GM23338 (cell line): Measurements from ENCODE around the gene BRME1.

Experiments used
- CREB1 ChIP-seq: fragments of 250-450 bp; sonication (Bioruptor Pico); IDR thresholded peaks from 2 replicates; pipeline ENCODE4 v1.5.0; 2020; ENCODE audit warnings: low read depth, mild to moderate bottlenecking, moderate library complexity
- CTCF ChIP-seq, 2 experiments: fragments of 200-600 bp in 1 of 2; sonication (generic) in 1 of 2; conservative IDR thresholded peaks; 2 replicates each; pipeline versions ENCODE4 v1.5.1 to v1.6.1; 2016 to 2017; ENCODE audit warnings: antibody characterized with exemption in 2 of 2, low read depth in 2 of 2, mild to moderate bottlenecking in 2 of 2, moderate library complexity in 1 of 2
- ETS1 ChIP-seq: IDR thresholded peaks from 2 replicates; pipeline ENCODE4 v1.6.1; 2016; ENCODE audit warnings: antibody characterized with exemption
- EZH2 ChIP-seq: fragments of 200-600 bp; sonication (generic); IDR thresholded peaks from one replicate; pipeline ENCODE4 v1.8.0; 2017; ENCODE audit warnings: antibody characterized with exemption, mild to moderate bottlenecking, low read depth; ENCODE audit not compliant: unreplicated experiment
- EZH2phosphoT487 ChIP-seq: fragments of 200-600 bp; sonication (generic); IDR thresholded peaks from one replicate; pipeline ENCODE4 v1.8.1; 2018; ENCODE audit warnings: antibody characterized with exemption; ENCODE audit not compliant: unreplicated experiment
- JUNB ChIP-seq: IDR thresholded peaks from one replicate; pipeline ENCODE4 v1.6.1; 2016; ENCODE audit warnings: antibody characterized with exemption; ENCODE audit not compliant: unreplicated experiment
- NANOG ChIP-seq: IDR thresholded peaks from 2 replicates; pipeline ENCODE4 v1.6.1; 2016; ENCODE audit warnings: antibody characterized with exemption, borderline replicate concordance
- POLR2AphosphoS5 ChIP-seq: IDR thresholded peaks from 2 replicates; pipeline ENCODE4 v1.6.1; 2016; ENCODE audit warnings: antibody characterized with exemption, low read depth
- REST ChIP-seq: IDR thresholded peaks from one replicate; pipeline ENCODE4 v1.6.1; 2018; ENCODE audit warnings: antibody characterized with exemption; ENCODE audit not compliant: unreplicated experiment
- STAT1 ChIP-seq: IDR thresholded peaks from one replicate; pipeline ENCODE4 v1.6.1; 2016; ENCODE audit warnings: antibody characterized with exemption; ENCODE audit not compliant: unreplicated experiment
- ZNF114 ChIP-seq: fragments of 250-450 bp; sonication (Bioruptor Pico); IDR thresholded peaks from 2 replicates; pipeline ENCODE4 v1.5.0; 2020; ENCODE audit warnings: mild to moderate bottlenecking, moderate library complexity
- ZNF331 ChIP-seq: fragments of 250-450 bp; sonication (Bioruptor Pico); IDR thresholded peaks from 2 replicates; pipeline ENCODE4 v1.5.0; 2020; ENCODE audit warnings: low read depth, mild to moderate bottlenecking, moderate library complexity
- ZNF462 ChIP-seq: fragments of 250-450 bp; sonication (Bioruptor Pico); IDR thresholded peaks from 2 replicates; pipeline ENCODE4 v1.5.0; 2020; ENCODE audit warnings: mild to moderate bottlenecking, moderate library complexity

GRCh38 chr19:13881692-13882418, 24.1 kb downstream of the BRME1 start:
- no peak for TF ChIP-seq EZH2phosphoT487
- TF ChIP-seq CTCF (conservative IDR thresholded peaks at IDR 0.05; ENCODE audit: low read depth in 2 of 2): no peak
- TF ChIP-seq EZH2: no peak
- no peak for TF ChIP-seq STAT1
- TF ChIP-seq REST: no peak
- no peak for TF ChIP-seq POLR2AphosphoS5
- TF ChIP-seq NANOG: no peak
- TF ChIP-seq CREB1 (CRISPR knock-in tag): no peak
- no peak for TF ChIP-seq ETS1
- TF ChIP-seq JUNB: no peak
- TF ChIP-seq ZNF462 (CRISPR knock-in tag): no peak
- no peak for TF ChIP-seq ZNF331 (CRISPR knock-in tag)
- no peak for TF ChIP-seq ZNF114
